ENCODE measurements around the gene MZT2A.
"Not testable (repeated sequence)": the region's sequence is repeated elsewhere in the genome, so short reads cannot be mapped to it uniquely, and the experiment has no call there.

DNA sequence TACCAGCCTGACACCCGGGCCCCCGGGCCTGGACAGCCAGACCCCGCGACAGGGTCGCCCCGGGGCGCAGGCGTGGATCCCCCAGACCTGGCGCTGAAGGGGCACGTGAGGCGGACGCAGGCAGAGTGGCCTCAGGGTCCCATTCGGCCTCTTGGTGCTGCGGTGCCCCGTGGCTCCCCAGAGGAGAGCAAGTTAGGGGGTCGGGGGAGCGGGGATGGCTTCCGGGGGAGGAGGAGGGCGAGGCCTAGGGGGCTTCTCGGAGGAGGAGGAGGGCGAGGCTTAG, 46.7 kb downstream of the MZT2A start:
- TF ChIP-seq, protein P1, sequence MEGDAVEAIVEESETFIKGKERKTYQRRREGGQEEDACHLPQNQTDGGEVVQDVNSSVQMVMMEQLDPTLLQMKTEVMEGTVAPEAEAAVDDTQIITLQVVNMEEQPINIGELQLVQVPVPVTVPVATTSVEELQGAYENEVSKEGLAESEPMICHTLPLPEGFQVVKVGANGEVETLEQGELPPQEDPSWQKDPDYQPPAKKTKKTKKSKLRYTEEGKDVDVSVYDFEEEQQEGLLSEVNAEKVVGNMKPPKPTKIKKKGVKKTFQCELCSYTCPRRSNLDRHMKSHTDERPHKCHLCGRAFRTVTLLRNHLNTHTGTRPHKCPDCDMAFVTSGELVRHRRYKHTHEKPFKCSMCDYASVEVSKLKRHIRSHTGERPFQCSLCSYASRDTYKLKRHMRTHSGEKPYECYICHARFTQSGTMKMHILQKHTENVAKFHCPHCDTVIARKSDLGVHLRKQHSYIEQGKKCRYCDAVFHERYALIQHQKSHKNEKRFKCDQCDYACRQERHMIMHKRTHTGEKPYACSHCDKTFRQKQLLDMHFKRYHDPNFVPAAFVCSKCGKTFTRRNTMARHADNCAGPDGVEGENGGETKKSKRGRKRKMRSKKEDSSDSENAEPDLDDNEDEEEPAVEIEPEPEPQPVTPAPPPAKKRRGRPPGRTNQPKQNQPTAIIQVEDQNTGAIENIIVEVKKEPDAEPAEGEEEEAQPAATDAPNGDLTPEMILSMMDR (conservative IDR thresholded peaks at IDR 0.05; ENCODE audit: low read length): not testable (repeated sequence)
- not testable (repeated sequence) for TF ChIP-seq EZH2phosphoT487 (IDR thresholded peaks at IDR 0.05; ENCODE audit: borderline replicate concordance, low read depth, low read length)

Measured in OCI-LY7 (cell line).